HepG2 (cell line): ENCODE results near the gene RPTOR. TPM values are rescaled to one million over a fixed set of nuclear protein-coding genes. Genes with fewer than 3 reads are reported as not detected.

ENCODE experiments used
- FOXJ3 ChIP-seq: sonication (generic); formaldehyde crosslinking; IDR thresholded peaks from 2 replicates; pipeline ENCODE4 v1.4.0; 2020; ENCODE audit warnings: missing genetic modification reagents, mild to moderate bottlenecking, borderline replicate concordance
- FUBP1 ChIP-seq: sonication (generic); formaldehyde crosslinking; IDR thresholded peaks from 2 replicates; pipeline ENCODE4 v1.5.1; 2020; ENCODE audit warnings: missing genetic modification reagents, mild to moderate bottlenecking, borderline replicate concordance
- NR0B2 ChIP-seq: sonication (generic); formaldehyde crosslinking; IDR thresholded peaks from 2 replicates; pipeline ENCODE4 v1.4.0; 2020; ENCODE audit warnings: mild to moderate bottlenecking, missing genetic modification reagents
- PHF8 ChIP-seq: sonication (generic); formaldehyde crosslinking; IDR thresholded peaks from 2 replicates; pipeline ENCODE4 v1.5.0; 2020; ENCODE audit warnings: missing genetic modification reagents
- PRDM15 ChIP-seq: sonication (generic); formaldehyde crosslinking; IDR thresholded peaks from 2 replicates; pipeline ENCODE4 v1.4.0; 2020; ENCODE audit warnings: missing genetic modification reagents
- PRPF4 ChIP-seq: fragments of 200-400 bp; formaldehyde crosslinking; IDR thresholded peaks from 2 replicates; pipeline ENCODE4 v1.6.1; 2016; ENCODE audit warnings: low read length, low read depth; ENCODE audit not compliant: poor library complexity, severe bottlenecking
- RAD21 ChIP-seq: fragments of 450-650 bp; formaldehyde crosslinking; IDR thresholded peaks from 2 replicates; pipeline ENCODE4 v1.5.0; 2020; ENCODE audit warnings: mild to moderate bottlenecking
- polyA plus RNA-seq, 8 experiments: library from polyadenylated mRNA; depleted of rRNA in 3 of 8; stranded (reverse) in 7 of 8; unstranded in 1 of 8; fragments of >200 nt; fragmentation: Illumina TruSeq in 4 of 8; extraction: Trizol in 4 of 8; gene quantifications; 2 replicates each; pipeline versions ENCODE4 v1.2.1 to v1.2.3, GENCODE V29; 2011 to 2016; ENCODE audit warnings: low read depth in 4 of 8, missing spikeins in 1 of 8, mixed read lengths in 1 of 8; ENCODE audit not compliant: insufficient read depth in 1 of 8
- total RNA-seq, 5 experiments: library from RNA; depleted of rRNA; stranded (reverse); fragments of >200 nt; fragmentation: Illumina TruSeq; extraction: Trizol; gene quantifications; 2 replicates each; pipeline ENCODE4 v1.2.3, GENCODE V29; 2016; ENCODE audit warnings: low read depth in 1 of 5

RPTOR gene
- total and polyA plus RNA-seq, 2 of the 13 experiments (the other 11 are each of a cell fraction or from before 2014, with no cell fraction given): 6.6 to 25.3 TPM

GRCh38 chr17:80888276-80889160 is 343.9 kb downstream of the RPTOR start (continued):
- TF ChIP-seq PRDM15 (CRISPR knock-in tag) (no peak), PHF8 (no peak), PRPF4 (no peak), NR0B2 (CRISPR knock-in tag) (no peak), FOXJ3 (CRISPR knock-in tag) (no peak), FUBP1 (CRISPR knock-in tag) (no peak), RAD21 (CRISPR knock-in tag) (no peak)
